A549 (cell line): ENCODE measurements around the gene RND2. TPM values are rescaled to one million over a fixed set of nuclear protein-coding genes. Genes with fewer than 3 reads are reported as not detected.

Experiments used
- ATAC-seq, 2 experiments: fragments of 200-7000 bp in 1 of 2; fragments of >200 bp in 1 of 2; cut with Nextera tagmentation in 1 of 2; cut with Tn5 transposase in 1 of 2; 3 replicates each; pipeline versions ENCODE4 v1.8.0 to v1.9.1; 2018 to 2020; ENCODE audit warnings: mild to moderate bottlenecking in 1 of 2, moderate library complexity in 1 of 2
- CTCF ChIA-PET: fragments of 300-600 bp; sonication (Branson Sonifier 250); formaldehyde crosslinking; extraction: SDS; loops from one replicate; lab custom pipeline; 2021; ENCODE audit warnings: antibody characterized with exemption, inconsistent platforms; lab: Yijun Ruan, JAX
- POLR2A ChIA-PET: fragments of 350-600 bp; formaldehyde crosslinking; extraction: SDS; loops from one replicate; lab custom pipeline; 2021; ENCODE audit warnings: antibody characterized with exemption, inconsistent platforms; lab: Yijun Ruan, JAX
- DNase-seq, 2 experiments: peaks; one replicate each; pipeline versions ENCODE4 v3.0.0 to v3.0.0-alpha.2; 2011 to 2016; ENCODE audit warnings: low read depth in 1 of 2, low spot score in 1 of 2
- FAIRE-seq: peaks from 2 replicates; lab custom pipeline; 2011; peaks lifted over from hg19 to GRCh38; lab: Jason Lieb, UNC
- H3K27ac ChIP-seq, 2 experiments: fragments of >200 bp; sonication (Bioruptor Twin); formaldehyde crosslinking; 3 replicates each; pipeline ENCODE4 v1.5.1; 2016 to 2017
- H3K4me1 ChIP-seq: fragments of >200 bp; sonication (Bioruptor Twin); formaldehyde crosslinking; 3 replicates; pipeline ENCODE4 v1.6.1; 2016
- H3K4me2 ChIP-seq: fragments of >200 bp; sonication (Bioruptor Twin); formaldehyde crosslinking; 3 replicates; pipeline ENCODE4 v1.6.1; 2016
- H3K4me3 ChIP-seq: fragments of >200 bp; sonication (Bioruptor Twin); formaldehyde crosslinking; 3 replicates; pipeline ENCODE4 v1.5.1; 2016
- H3K9me3 ChIP-seq: fragments of >200 bp; sonication (Bioruptor Twin); formaldehyde crosslinking; 3 replicates; pipeline ENCODE4 v1.6.1; 2016
- ATOH8 ChIP-seq: fragments of 250-450 bp; sonication (Bioruptor Pico); IDR thresholded peaks from 2 replicates; pipeline ENCODE4 v1.5.0; 2020; ENCODE audit warnings: low read depth, mild to moderate bottlenecking, moderate library complexity
- BHLHE40 ChIP-seq: IDR thresholded peaks from 2 replicates; pipeline ENCODE4 v1.6.1; 2012; ENCODE audit warnings: low read depth, low read length, inconsistent platforms
- CHD2 ChIP-seq: fragments of 150-350 bp; IDR thresholded peaks from 2 replicates; pipeline ENCODE4 v1.6.1; 2014; ENCODE audit warnings: low read length; ENCODE audit not compliant: partially characterized antibody
- EP300 ChIP-seq, 2 experiments: fragments of >200 bp; sonication (Bioruptor Twin); formaldehyde crosslinking; IDR thresholded peaks; 2 replicates in 1 of 2; 3 replicates in 1 of 2; pipeline ENCODE4 v1.6.1; 2016 to 2017
- GATA3 ChIP-seq: IDR thresholded peaks from 2 replicates; pipeline ENCODE4 v1.6.1; 2012; ENCODE audit warnings: borderline replicate concordance
- HDAC2 ChIP-seq: fragments of 200-600 bp; sonication (generic); IDR thresholded peaks from 2 replicates; pipeline ENCODE4 v1.6.1; 2016
- HMGXB4 ChIP-seq: fragments of 250-450 bp; sonication (Bioruptor Pico); IDR thresholded peaks from 2 replicates; pipeline ENCODE4 v1.5.0; 2021; ENCODE audit warnings: mild to moderate bottlenecking, moderate library complexity, borderline replicate concordance
- MAX ChIP-seq: IDR thresholded peaks from 2 replicates; pipeline ENCODE4 v1.6.1; 2012
- MAZ ChIP-seq: fragments of 150-350 bp; IDR thresholded peaks from 2 replicates; pipeline ENCODE4 v1.6.1; 2014; ENCODE audit warnings: antibody characterized with exemption, low read depth, low read length, borderline replicate concordance
- NFE2L2 ChIP-seq: fragments of 150-350 bp; conservative IDR thresholded peaks from 2 replicates; pipeline ENCODE4 v1.6.1; 2014; ENCODE audit warnings: low read length
- NR3C1 ChIP-seq: fragments of >200 bp; sonication (Bioruptor Twin); formaldehyde crosslinking; IDR thresholded peaks from 3 replicates; pipeline ENCODE4 v1.6.1; 2017
- POLR2A ChIP-seq: IDR thresholded peaks from 2 replicates; pipeline ENCODE4 v1.6.1; 2012; ENCODE audit warnings: mild to moderate bottlenecking, low read length
- RAD21 ChIP-seq, 2 experiments: fragments of >200 bp in 1 of 2; sonication (Bioruptor Twin) in 1 of 2; formaldehyde crosslinking in 1 of 2; IDR thresholded peaks in 1 of 2; conservative IDR thresholded peaks in 1 of 2; 2 replicates in 1 of 2; 3 replicates in 1 of 2; pipeline ENCODE4 v1.6.1; 2012 to 2018; ENCODE audit warnings: inconsistent platforms in 1 of 2
- SREBF2 ChIP-seq: fragments of 450-650 bp; IDR thresholded peaks from 2 replicates; pipeline ENCODE4 v1.6.1; 2014; ENCODE audit warnings: mild to moderate bottlenecking, moderate library complexity
- WGBS: methylation state at CpG from one replicate; pipeline ENCODE4 v1.1.6; 2017; ENCODE audit errors: missing lambda C conversion rate; 5-methylcytosine and 5-hydroxymethylcytosine counted together
- polyA plus RNA-seq, 4 experiments: library from polyadenylated mRNA; depleted of rRNA in 3 of 4; stranded (reverse); fragments of >200 nt; fragmentation: RNase III in 1 of 4; extraction: RNeasy Plus Mini Kit Qiagen cat#74134 plus additional on column Dnase treatment in 1 of 4; gene quantifications; 2 replicates in 3 of 4; 3 replicates in 1 of 4; pipeline ENCODE4 v1.2.3, GENCODE V29; 2011 to 2017
- TF ChIP-seq, protein P1 (sequence below): fragments of 150-350 bp; IDR thresholded peaks from 2 replicates; pipeline ENCODE4 v1.6.1; 2014; ENCODE audit warnings: low read depth, mild to moderate bottlenecking, low read length
- TF ChIP-seq, protein P2 (sequence below): IDR thresholded peaks from 2 replicates; pipeline ENCODE4 v1.6.1; 2012
- TF ChIP-seq, protein P3 (sequence below): fragments of >200 bp; sonication (Bioruptor Twin); formaldehyde crosslinking; IDR thresholded peaks from 3 replicates; pipeline ENCODE4 v1.5.1; 2016

Gene RND2
- polyA plus RNA-seq, 2 of the 4 experiments (the other 2 are of a cell fraction) = 0.19 to 0.28 TPM

DNA sequence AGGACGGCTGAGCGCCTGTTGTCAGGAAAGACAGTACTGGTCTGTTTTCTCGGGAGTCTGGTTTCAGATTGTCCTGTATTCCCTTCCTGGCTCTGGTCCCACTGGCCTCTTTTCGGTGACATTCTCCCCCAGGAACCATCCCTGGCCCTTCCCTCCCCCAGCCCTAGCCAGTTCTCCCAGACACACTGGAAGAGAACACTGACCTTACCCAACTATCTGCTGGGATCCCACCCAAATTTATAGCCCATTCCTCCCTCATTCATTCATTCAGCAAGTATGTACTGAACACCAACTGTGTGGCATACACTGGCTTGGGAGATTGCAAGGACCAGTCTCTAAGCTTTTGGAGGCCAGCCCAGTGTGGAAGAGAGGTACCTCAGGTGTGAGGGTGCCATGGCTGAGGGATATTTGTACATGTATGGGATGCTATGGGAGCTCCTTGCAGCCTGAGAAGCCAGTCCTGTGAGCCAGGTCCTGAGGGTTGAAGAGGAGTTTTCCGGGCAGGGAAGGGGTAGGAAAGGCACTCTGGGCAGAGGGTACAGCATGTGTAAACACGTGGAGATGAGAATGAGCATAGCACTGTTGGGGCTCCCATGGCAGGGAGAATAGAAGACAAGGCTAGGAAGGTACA lies 5.2 kb downstream of the RND2 start (continued):
- TF ChIP-seq HMGXB4 (CRISPR knock-in tag) = no peak

- no peak for TF ChIP-seq MAZ
- TF ChIP-seq NFE2L2 = no peak
- TF ChIP-seq BHLHE40 = no peak
- no peak for TF ChIP-seq HDAC2
- TF ChIP-seq, all 56 proteins: peak for 0
- DNase-seq (no peak), FAIRE-seq (no peak), ATAC-seq (no peak)
- Histone ChIP-seq H3K9me3 (no peaks in the 10 kb centered on the region), H3K4me2 (no peak overlapping the region), H3K27ac (no peak overlapping the region), H3K4me1 (peaks cover 7% of the 10 kb centered on the region; the same call in 2 of the 3 replicates), H3K4me3 (no peak overlapping the region)
- WGBS = 79% methylated on average over 3 of the region's 3 CpGs
- POLR2A ChIA-PET = interaction anchor here (0.7 to 1.9 kb wide), 2 partner anchors 9 to 34 kb away, joined by 6 to 9 read pairs; partner anchors contain the start of gene RPL27
- CTCF ChIA-PET = interaction anchor here (1.1 to 1.8 kb wide), 4 partner anchors 10 to 180 kb away, joined by 3 to 4 read pairs (median 4); partner anchors contain the start of gene TMEM106A
Observed at GRCh38 chr17:43031666-43032065, 6.6 kb downstream of the RND2 start.

DNA sequence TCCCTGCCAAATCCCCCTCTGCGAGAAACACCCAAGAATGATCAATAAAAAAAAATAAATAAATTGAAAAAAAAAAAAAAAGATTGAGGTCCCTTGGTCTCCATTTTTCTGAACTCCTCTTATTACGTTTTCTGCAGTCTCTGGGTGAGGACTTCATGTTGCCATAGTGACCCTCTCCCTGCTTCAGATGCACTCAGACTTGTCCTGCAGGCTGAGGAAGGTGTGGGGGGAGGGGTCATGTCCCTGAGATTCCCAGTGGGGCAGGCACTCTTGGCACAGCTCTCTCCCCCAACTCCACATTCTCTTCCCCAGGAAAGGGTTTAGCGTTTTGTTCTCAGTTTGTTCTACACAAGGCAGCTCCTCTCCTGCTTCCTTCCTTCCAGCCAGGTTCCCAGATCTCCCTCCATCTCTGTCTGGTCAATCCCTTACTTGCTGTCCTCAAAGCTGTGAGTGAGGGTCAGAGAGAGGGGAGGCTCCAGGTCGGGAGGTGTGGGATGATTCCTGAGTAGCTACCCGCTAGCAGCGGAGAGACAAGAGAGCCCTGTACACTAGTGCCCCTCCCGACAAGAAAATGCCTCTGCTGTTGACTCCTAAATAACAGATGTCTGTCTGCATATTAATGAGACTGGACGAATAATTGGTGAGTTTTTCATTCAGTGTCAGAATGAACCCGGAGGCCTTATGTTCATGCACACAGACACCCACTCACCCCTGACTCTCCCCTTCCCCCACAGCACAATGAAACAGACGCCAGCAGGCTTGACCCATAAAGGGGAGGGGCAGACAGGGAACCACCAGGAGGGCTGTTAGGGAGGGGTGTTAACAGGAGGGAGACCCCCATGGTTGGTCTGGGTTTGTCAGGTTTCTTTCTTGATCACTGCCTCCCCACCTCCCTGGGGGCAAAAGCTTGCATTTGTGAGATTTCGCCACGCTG lies 9.2 kb downstream of the RND2 start:
- DNase-seq = no peak
- Histone ChIP-seq H3K4me2 (no peak overlapping the region), H3K9me3 (no peaks in the 10 kb centered on the region), H3K4me1 (peaks cover 7% of the 10 kb centered on the region; the same call in 2 of the 3 replicates), H3K27ac (no peak overlapping the region), H3K4me3 (no peak overlapping the region)
- ChIA-PET CTCF (interaction anchor here (2.7 kb wide), 1 partner anchor 10 kb away, joined by 19 read pairs; the partner anchor contains the start of gene RND2), POLR2A (interaction anchor here (1.1 kb wide), 1 partner anchor 10 kb away, joined by 3 read pairs; no protein-coding TSS in a partner anchor)
- TF ChIP-seq, protein P1, sequence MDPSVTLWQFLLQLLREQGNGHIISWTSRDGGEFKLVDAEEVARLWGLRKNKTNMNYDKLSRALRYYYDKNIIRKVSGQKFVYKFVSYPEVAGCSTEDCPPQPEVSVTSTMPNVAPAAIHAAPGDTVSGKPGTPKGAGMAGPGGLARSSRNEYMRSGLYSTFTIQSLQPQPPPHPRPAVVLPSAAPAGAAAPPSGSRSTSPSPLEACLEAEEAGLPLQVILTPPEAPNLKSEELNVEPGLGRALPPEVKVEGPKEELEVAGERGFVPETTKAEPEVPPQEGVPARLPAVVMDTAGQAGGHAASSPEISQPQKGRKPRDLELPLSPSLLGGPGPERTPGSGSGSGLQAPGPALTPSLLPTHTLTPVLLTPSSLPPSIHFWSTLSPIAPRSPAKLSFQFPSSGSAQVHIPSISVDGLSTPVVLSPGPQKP = no peak
- TF ChIP-seq, protein P2, sequence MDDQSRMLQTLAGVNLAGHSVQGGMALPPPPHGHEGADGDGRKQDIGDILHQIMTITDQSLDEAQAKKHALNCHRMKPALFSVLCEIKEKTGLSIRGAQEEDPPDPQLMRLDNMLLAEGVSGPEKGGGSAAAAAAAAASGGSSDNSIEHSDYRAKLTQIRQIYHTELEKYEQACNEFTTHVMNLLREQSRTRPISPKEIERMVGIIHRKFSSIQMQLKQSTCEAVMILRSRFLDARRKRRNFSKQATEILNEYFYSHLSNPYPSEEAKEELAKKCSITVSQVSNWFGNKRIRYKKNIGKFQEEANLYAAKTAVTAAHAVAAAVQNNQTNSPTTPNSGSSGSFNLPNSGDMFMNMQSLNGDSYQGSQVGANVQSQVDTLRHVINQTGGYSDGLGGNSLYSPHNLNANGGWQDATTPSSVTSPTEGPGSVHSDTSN = no peak
- no peak for TF ChIP-seq SREBF2
- TF ChIP-seq ATOH8 (CRISPR knock-in tag) = no peak
- no peak for TF ChIP-seq CHD2
- TF ChIP-seq GATA3 = no peak
- no peak for TF ChIP-seq EP300 (IDR thresholded peaks at IDR 0.05)
- TF ChIP-seq NR3C1 = no peak
- TF ChIP-seq, protein P3, sequence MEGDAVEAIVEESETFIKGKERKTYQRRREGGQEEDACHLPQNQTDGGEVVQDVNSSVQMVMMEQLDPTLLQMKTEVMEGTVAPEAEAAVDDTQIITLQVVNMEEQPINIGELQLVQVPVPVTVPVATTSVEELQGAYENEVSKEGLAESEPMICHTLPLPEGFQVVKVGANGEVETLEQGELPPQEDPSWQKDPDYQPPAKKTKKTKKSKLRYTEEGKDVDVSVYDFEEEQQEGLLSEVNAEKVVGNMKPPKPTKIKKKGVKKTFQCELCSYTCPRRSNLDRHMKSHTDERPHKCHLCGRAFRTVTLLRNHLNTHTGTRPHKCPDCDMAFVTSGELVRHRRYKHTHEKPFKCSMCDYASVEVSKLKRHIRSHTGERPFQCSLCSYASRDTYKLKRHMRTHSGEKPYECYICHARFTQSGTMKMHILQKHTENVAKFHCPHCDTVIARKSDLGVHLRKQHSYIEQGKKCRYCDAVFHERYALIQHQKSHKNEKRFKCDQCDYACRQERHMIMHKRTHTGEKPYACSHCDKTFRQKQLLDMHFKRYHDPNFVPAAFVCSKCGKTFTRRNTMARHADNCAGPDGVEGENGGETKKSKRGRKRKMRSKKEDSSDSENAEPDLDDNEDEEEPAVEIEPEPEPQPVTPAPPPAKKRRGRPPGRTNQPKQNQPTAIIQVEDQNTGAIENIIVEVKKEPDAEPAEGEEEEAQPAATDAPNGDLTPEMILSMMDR = no peak
- no peak for TF ChIP-seq MAX
- no peak for TF ChIP-seq POLR2A
- no peak for TF ChIP-seq RAD21 (conservative IDR thresholded peaks at IDR 0.05 in 1 of 2, IDR thresholded peaks at IDR 0.05 in 1 of 2)
- TF ChIP-seq HDAC2 = no peak
- ATAC-seq = no peak
- FAIRE-seq = no peak
- WGBS = 77% methylated on average over 12 of the region's 12 CpGs
